Mesenchymal stem cell (in vitro differentiated cells and primary cell): Measurements from ENCODE around the gene MYO1A.

ENCODE experiments used
- DNase-seq: peaks from one replicate; pipeline ENCODE4 v3.0.0-alpha.2; 2013
- H2AFZ ChIP-seq: one replicate; pipeline ENCODE4 v1.6.1; 2013; ENCODE audit warnings: low read depth, mild to moderate bottlenecking, control low read depth, inconsistent platforms, low read length, moderate library complexity
- H2AK5ac ChIP-seq: 2 replicates; pipeline ENCODE4 v1.6.1; 2013; ENCODE audit warnings: low read length, moderate library complexity, mild to moderate bottlenecking, inconsistent platforms; ENCODE audit not compliant: severe bottlenecking
- H2BK120ac ChIP-seq: one replicate; pipeline ENCODE4 v1.6.1; 2013; ENCODE audit warnings: low read depth, mild to moderate bottlenecking, inconsistent platforms, low read length, moderate library complexity
- H2BK12ac ChIP-seq, 2 experiments: one replicate each; pipeline ENCODE4 v1.6.1; 2013; ENCODE audit warnings: inconsistent platforms in 2 of 2, low read length in 2 of 2, mild to moderate bottlenecking in 2 of 2, moderate library complexity in 2 of 2, control low read depth in 1 of 2
- H2BK15ac ChIP-seq: one replicate; pipeline ENCODE4 v1.6.1; 2013; ENCODE audit warnings: mild to moderate bottlenecking, low read depth, inconsistent platforms; ENCODE audit not compliant: poor library complexity, severe bottlenecking
- H2BK5ac ChIP-seq: 2 replicates; pipeline ENCODE4 v1.6.1; 2013; ENCODE audit warnings: low read depth, mild to moderate bottlenecking, low read length, control low read depth, inconsistent platforms; ENCODE audit not compliant: poor library complexity, severe bottlenecking
- H3K14ac ChIP-seq, 2 experiments: one replicate each; pipeline ENCODE4 v1.6.1; 2013; ENCODE audit warnings: inconsistent platforms in 2 of 2, low read length in 2 of 2, control low read depth in 1 of 2, mild to moderate bottlenecking in 1 of 2, moderate library complexity in 1 of 2
- H3K18ac ChIP-seq, 2 experiments: one replicate each; pipeline ENCODE4 v1.6.1; 2013; ENCODE audit warnings: inconsistent platforms in 2 of 2, low read length in 2 of 2, control low read depth in 1 of 2, low read depth in 1 of 2, mild to moderate bottlenecking in 1 of 2
- H3K23ac ChIP-seq, 2 experiments: one replicate each; pipeline ENCODE4 v1.6.1; 2013; ENCODE audit warnings: inconsistent platforms in 2 of 2, low read length in 2 of 2, mild to moderate bottlenecking in 2 of 2, moderate library complexity in 2 of 2, control low read depth in 1 of 2
- H3K27ac ChIP-seq: 2 replicates; pipeline ENCODE4 v1.5.1; 2013; ENCODE audit warnings: mild to moderate bottlenecking, moderate library complexity, low read length, control low read depth, inconsistent platforms; ENCODE audit not compliant: poor library complexity, severe bottlenecking
- H3K27me3 ChIP-seq, 2 experiments: 2 replicates each; pipeline versions ENCODE4 v1.6.1 to v1.7.0; 2013; ENCODE audit warnings: low read length in 2 of 2, mild to moderate bottlenecking in 2 of 2, moderate library complexity in 2 of 2, control low read depth in 1 of 2, inconsistent platforms in 1 of 2; ENCODE audit not compliant: control insufficient read depth in 1 of 2, insufficient read depth in 1 of 2
- H3K36me3 ChIP-seq, 2 experiments: 2 replicates each; pipeline versions ENCODE4 v1.6.1 to v1.7.0; 2013; ENCODE audit warnings: low read length in 2 of 2, control low read depth in 1 of 2, inconsistent platforms in 1 of 2, low read depth in 1 of 2, mild to moderate bottlenecking in 1 of 2; ENCODE audit not compliant: insufficient read depth in 2 of 2, control insufficient read depth in 1 of 2
- H3K4ac ChIP-seq, 2 experiments: one replicate each; pipeline ENCODE4 v1.6.1; 2013; ENCODE audit warnings: inconsistent platforms in 2 of 2, low read length in 2 of 2, mild to moderate bottlenecking in 2 of 2, moderate library complexity in 2 of 2, control low read depth in 1 of 2, low read depth in 1 of 2
- H3K4me1 ChIP-seq: 2 replicates; pipeline ENCODE4 v1.6.1; 2013; ENCODE audit warnings: low read depth, low read length, control low read depth; ENCODE audit not compliant: control insufficient read depth, insufficient read depth
- H3K4me2 ChIP-seq: 2 replicates; pipeline ENCODE4 v1.6.1; 2013; ENCODE audit warnings: low read length, mild to moderate bottlenecking, inconsistent platforms; ENCODE audit not compliant: poor library complexity, severe bottlenecking
- H3K4me3 ChIP-seq, 2 experiments: 2 replicates each; pipeline versions ENCODE4 v1.5.1 to v1.7.0; 2013; ENCODE audit warnings: low read length in 2 of 2, mild to moderate bottlenecking in 2 of 2, control low read depth in 1 of 2, low read depth in 1 of 2; ENCODE audit not compliant: insufficient read depth in 1 of 2
- H3K79me1 ChIP-seq: replicated peaks from 2 replicates; pipeline ENCODE4 v1.6.1; 2013; ENCODE audit warnings: mild to moderate bottlenecking, control low read depth, low read length, inconsistent platforms; ENCODE audit not compliant: poor library complexity, severe bottlenecking
- H3K9ac ChIP-seq: 2 replicates; pipeline ENCODE4 v1.7.0; 2013; ENCODE audit warnings: mild to moderate bottlenecking, low read length, moderate library complexity
- H3K9me3 ChIP-seq: 2 replicates; pipeline ENCODE4 v1.7.0; 2013; ENCODE audit warnings: mild to moderate bottlenecking, low read length; ENCODE audit not compliant: control insufficient read depth
- H4K8ac ChIP-seq: one replicate; pipeline ENCODE4 v1.6.1; 2013; ENCODE audit warnings: inconsistent platforms, mild to moderate bottlenecking, low read length, moderate library complexity
- H4K91ac ChIP-seq: one replicate; pipeline ENCODE4 v1.6.1; 2013; ENCODE audit warnings: mild to moderate bottlenecking, low read length, inconsistent platforms
- WGBS: methylation state at CpG from one replicate; pipeline ENCODE4 v1.1.7; 2013; ENCODE audit warnings: mixed read lengths; 5-methylcytosine and 5-hydroxymethylcytosine counted together

MYO1A gene

GRCh38 chr12:56980268-56980667 lies 69.7 kb downstream of the MYO1A start:
- no peaks in the 10 kb centered on the region for H3K36me3 ChIP-seq
- H4K91ac ChIP-seq = no peak overlapping the region
- H3K79me1 ChIP-seq = no peaks in the 10 kb centered on the region
- no peak overlapping the region for H3K4me3 ChIP-seq
- H2BK120ac ChIP-seq = no peak overlapping the region
- WGBS = 91% methylated on average over 6 of the region's 6 CpGs
- H3K18ac ChIP-seq = no peak overlapping the region
- H3K9ac ChIP-seq = no peak overlapping the region
- no peak overlapping the region for H2BK5ac ChIP-seq
- no peak overlapping the region for H3K27ac ChIP-seq
- H3K4me2 ChIP-seq = no peak overlapping the region
- H3K14ac ChIP-seq = no peak overlapping the region
- H2BK12ac ChIP-seq = no peak overlapping the region
- H3K4me1 ChIP-seq = no peaks in the 10 kb centered on the region
- H2AFZ ChIP-seq = no peak overlapping the region
- DNase-seq = no peak
- no peak overlapping the region for H2AK5ac ChIP-seq
- peak overlapping the region; percentile 73 for H2BK15ac ChIP-seq
- no peak overlapping the region for H3K23ac ChIP-seq
- H3K9me3 ChIP-seq = no peaks in the 10 kb centered on the region
- H4K8ac ChIP-seq = no peak overlapping the region
- H3K27me3 ChIP-seq = peaks cover 0 to 4% of the 10 kb centered on the region in 2 experiments
- H3K4ac ChIP-seq = no peak overlapping the region

DNA sequence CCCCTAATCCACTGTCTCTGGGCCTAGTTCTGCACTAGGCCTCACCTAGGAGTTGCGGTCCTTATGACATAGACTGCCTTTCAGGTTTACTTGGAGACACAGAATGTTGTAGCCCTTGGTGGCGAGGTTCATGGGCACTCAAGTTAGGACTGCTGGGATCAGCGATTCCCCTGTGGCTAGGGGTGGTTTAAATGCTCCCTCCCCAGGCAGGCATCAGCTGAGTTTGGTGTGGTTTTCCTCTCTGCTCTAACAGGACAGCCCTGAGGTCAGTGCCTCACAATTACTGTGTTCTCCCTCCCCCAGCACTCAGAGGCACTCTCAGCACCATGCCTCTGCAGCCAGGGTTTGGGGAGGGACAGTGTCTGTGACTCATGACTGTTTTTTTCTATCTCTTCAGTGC lies 70.3 kb downstream of the MYO1A start:
- Histone ChIP-seq H3K18ac (peak overlapping the region in 1 of 2 experiments; percentile 23), H2BK120ac (no peak overlapping the region), H2BK5ac (no peak overlapping the region), H3K27ac (no peak overlapping the region), H4K91ac (no peak overlapping the region), H3K14ac (no peak overlapping the region), H3K4me1 (no peaks in the 10 kb centered on the region), H3K9me3 (no peaks in the 10 kb centered on the region), H3K4ac (no peak overlapping the region), H3K27me3 (peaks cover 0 to 4% of the 10 kb centered on the region in 2 experiments), H3K36me3 (no peaks in the 10 kb centered on the region), H3K9ac (no peak overlapping the region), H4K8ac (no peak overlapping the region), H2BK15ac (no peak overlapping the region), H2BK12ac (no peak overlapping the region), H2AK5ac (no peak overlapping the region), H3K4me2 (no peak overlapping the region), H3K4me3 (no peak overlapping the region), H3K23ac (no peak overlapping the region), H2AFZ (no peak overlapping the region), H3K79me1 (no peaks in the 10 kb centered on the region)
- DNase-seq = no peak
- WGBS = 81% methylated on average over 3 of the region's 3 CpGs
